Psoas muscle (tissue), 8 donors: ENCODE data around the gene BRAF. TPM values are rescaled to one million over a fixed set of nuclear protein-coding genes. Genes with fewer than 3 reads are reported as not detected.
"Not testable (repeated sequence)": the region's sequence is repeated elsewhere in the genome, so short reads cannot be mapped to it uniquely, and the experiment has no call there.

Experiments
- ATAC-seq, 4 donors: fragments of 200-7000 bp; cut with Tn5 transposase; one replicate each; pipeline ENCODE4 v1.9.1; 2020; ENCODE audit warnings: moderate library complexity in 3 of 4, mild to moderate bottlenecking in 2 of 4
- DNase-seq, 2 donors: peaks; one replicate each; pipeline ENCODE4 v3.0.0-alpha.2; 2020
- H3K27ac ChIP-seq: fragments of 200-600 bp; one replicate; pipeline ENCODE4 v1.8.0; 2022
- H3K27me3 ChIP-seq, 3 donors: fragments of 200-600 bp in 1 of 3; one replicate each; pipeline versions ENCODE4 v1.6.1 to v1.8.0; 2013 to 2022; ENCODE audit warnings: low read length in 2 of 3, mild to moderate bottlenecking in 2 of 3, moderate library complexity in 1 of 3; ENCODE audit not compliant: insufficient read depth in 3 of 3
- H3K36me3 ChIP-seq, 2 donors: fragments of 200-600 bp in 1 of 2; one replicate each; pipeline versions ENCODE4 v1.6.1 to v1.8.0; 2013 to 2022; ENCODE audit warnings: low read depth in 1 of 2, mild to moderate bottlenecking in 1 of 2, moderate library complexity in 1 of 2; ENCODE audit not compliant: insufficient read depth in 1 of 2
- H3K4me1 ChIP-seq: fragments of 200-600 bp; one replicate; pipeline ENCODE4 v1.8.0; 2022
- H3K4me3 ChIP-seq: fragments of 200-600 bp; one replicate; pipeline ENCODE4 v1.8.0; 2022; ENCODE audit warnings: mild to moderate bottlenecking
- H3K9me3 ChIP-seq: fragments of 200-600 bp; one replicate; pipeline ENCODE4 v1.8.0; 2022
- WGBS, 3 donors: extraction: QIAGEN DNeasy Blood & Tissue Kit; methylation state at CpG; one replicate each; pipeline versions ENCODE4 v1.1.6 to v1.1.7; 2013; 5-methylcytosine and 5-hydroxymethylcytosine counted together
- intact Hi-C, 2 donors: fragments of 100-400 bp; cut with DNase I; formaldehyde crosslinking; loops; one replicate each; pipeline versions ENCODE4 v1.11.0 to v1.14.2; 2022
- polyA plus RNA-seq, 3 donors: library from polyadenylated mRNA; stranded (reverse); fragments of 200-250 nt; gene quantifications; one replicate each; pipeline ENCODE4 v1.2.3, GENCODE V29; 2013
- total RNA-seq, 4 donors: library from RNA; stranded (reverse); fragmentation: NEBNext Ultra II Directional in 2 of 4; extraction: Animal tissue kit (Norgen Biotek cat#: 25700) in 2 of 4; gene quantifications; one replicate each; pipeline versions ENCODE4 v1.2.1 to v1.2.4, GENCODE V29; 2021 to 2023
- TF ChIP-seq, protein P1 (sequence below): fragments of 200-600 bp; IDR thresholded peaks from one replicate; pipeline ENCODE4 v1.8.0; 2022; ENCODE audit warnings: antibody characterized with exemption
- donor health status: healthy with polysubstance abuse.
- donor health status: DM: no; HTN: no; CAD: no; lungs with moderate emphysema.
- donor health status: Bipolar disorder and iron deficiency.
- donor health status: healthy.
- donor health status: DM: yes; HTN: yes; CAD: no.
- donor health status: DM: no; HTN: no; CAD: no.
- donor health status: DM: no; HTN: no; CAD: no.
- donor health status: DM: yes; HTN: yes; CAD: no.

The BRAF gene
- total and polyA plus RNA-seq, 7 donors: 5.0 to 22.6 (median 16.8) TPM

DNA sequence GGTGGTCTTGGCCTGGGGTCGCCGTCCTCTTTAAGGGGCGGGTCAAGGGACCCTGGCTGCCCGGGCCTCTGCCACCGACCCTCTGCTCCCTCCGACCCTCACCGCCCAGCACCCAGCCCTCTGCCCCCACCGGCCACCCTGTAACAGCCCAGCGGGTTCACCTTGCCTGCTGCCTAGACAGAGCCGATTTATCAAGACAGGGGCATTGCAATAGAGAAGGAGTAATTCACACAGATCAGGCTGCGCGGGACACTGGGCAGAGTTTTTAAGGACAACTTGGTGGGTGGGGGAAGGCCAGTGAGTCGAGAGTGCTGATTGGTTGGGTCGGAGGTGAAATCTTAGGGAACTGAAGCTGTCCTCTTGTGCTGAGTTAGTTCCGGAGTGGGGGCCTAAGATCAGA, 252.8 kb downstream of the BRAF start:
- Histone ChIP-seq H3K9me3 (no peaks in the 10 kb centered on the region), H3K4me3 (no peak overlapping the region), H3K36me3 (no peaks in the 10 kb centered on the region), H3K4me1 (peaks cover 32% of the 10 kb centered on the region), H3K27me3 (no peaks in the 10 kb centered on the region), H3K27ac (no peak overlapping the region)
- no peak for ATAC-seq
- 71 to 79% (median 76%) methylated on average over 15 of the region's 15 CpGs for WGBS, 3 donors
- no peak for DNase-seq
- TF ChIP-seq, protein P1, sequence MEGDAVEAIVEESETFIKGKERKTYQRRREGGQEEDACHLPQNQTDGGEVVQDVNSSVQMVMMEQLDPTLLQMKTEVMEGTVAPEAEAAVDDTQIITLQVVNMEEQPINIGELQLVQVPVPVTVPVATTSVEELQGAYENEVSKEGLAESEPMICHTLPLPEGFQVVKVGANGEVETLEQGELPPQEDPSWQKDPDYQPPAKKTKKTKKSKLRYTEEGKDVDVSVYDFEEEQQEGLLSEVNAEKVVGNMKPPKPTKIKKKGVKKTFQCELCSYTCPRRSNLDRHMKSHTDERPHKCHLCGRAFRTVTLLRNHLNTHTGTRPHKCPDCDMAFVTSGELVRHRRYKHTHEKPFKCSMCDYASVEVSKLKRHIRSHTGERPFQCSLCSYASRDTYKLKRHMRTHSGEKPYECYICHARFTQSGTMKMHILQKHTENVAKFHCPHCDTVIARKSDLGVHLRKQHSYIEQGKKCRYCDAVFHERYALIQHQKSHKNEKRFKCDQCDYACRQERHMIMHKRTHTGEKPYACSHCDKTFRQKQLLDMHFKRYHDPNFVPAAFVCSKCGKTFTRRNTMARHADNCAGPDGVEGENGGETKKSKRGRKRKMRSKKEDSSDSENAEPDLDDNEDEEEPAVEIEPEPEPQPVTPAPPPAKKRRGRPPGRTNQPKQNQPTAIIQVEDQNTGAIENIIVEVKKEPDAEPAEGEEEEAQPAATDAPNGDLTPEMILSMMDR: no peak
- intact Hi-C loops: loop anchor here in 1 of 2 donors (10.0 kb wide), 1 partner anchor 343 kb away; the partner anchor contains the start of gene MRPS33

DNA sequence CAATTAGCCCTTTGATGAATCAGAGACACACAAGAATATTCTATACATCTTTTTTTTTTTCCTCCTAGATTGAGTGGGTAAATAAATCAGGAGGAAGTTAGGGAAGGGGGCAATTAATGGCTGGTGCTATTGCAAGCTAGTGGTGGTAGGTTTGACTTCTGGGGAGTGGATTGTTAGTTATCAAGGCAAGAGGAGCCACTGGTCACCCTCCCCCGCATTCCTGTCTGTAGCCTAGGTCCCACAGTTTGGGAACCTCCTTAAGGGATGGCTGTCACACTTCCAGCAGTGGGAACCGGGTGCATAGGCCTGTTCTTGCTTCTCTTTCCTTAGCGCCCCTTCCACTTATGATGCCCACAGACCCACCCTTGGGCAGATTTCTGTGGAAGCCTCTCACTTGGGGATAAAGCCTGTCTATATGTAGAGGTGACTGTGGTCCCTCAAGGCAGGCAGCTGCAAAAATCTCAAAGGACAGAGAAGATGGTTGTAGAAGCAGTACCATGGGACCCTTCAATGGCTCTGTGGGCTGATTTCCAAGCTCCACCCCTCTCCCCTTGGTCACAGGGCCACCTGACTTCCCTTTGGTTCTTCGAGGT, 254.3 kb downstream of the BRAF start:
- intact Hi-C loops: loop anchor here in 1 of 2 donors (10.0 kb wide), 1 partner anchor 344 kb away; the partner anchor contains the start of gene MRPS33

DNA sequence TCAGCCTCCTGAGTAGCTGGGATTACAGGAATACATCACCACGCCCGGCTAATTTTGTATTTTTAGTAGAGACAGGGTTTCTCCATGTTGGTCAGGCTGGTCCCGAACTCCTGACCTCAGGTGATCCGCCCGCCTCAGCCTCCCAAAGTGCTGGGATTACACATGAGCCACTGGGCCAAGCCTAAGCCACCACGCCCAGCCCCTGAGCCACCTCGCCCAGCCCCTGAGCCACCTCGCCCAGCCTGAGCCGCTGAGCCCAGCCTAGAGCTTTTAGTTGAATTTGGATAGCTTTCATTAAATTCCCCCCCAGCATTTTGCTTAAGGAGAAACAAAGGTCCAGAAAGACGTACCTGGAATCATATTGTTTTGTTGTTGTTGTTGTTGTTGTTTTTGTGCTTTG, 254.9 kb downstream of the BRAF start:
- H3K4me3 ChIP-seq, H3K9me3 ChIP-seq, H3K27ac ChIP-seq, DNase-seq, ATAC-seq, H3K27me3 ChIP-seq, H3K36me3 ChIP-seq: not testable (repeated sequence)
- WGBS, 3 donors: 91 to 93% (median 91%) methylated on average over 10 of the region's 10 CpGs
- intact Hi-C loops: loop anchor here in 1 of 2 donors (10.0 kb wide), 1 partner anchor 345 kb away; the partner anchor contains the start of gene MRPS33
- H3K4me1 ChIP-seq: peaks cover 22% of the 10 kb centered on the region

More for the DNA sequence above, 254.3 kb downstream of the BRAF start:
- TF ChIP-seq, protein P1: no peak
- no peak for ATAC-seq
- no peaks in the 10 kb centered on the region for H3K36me3 ChIP-seq
- H3K4me3 ChIP-seq: no peak overlapping the region
- WGBS, 3 donors: 68 to 72% (median 71%) methylated on average over 4 of the region's 4 CpGs
- DNase-seq: no peak
- H3K4me1 ChIP-seq: peaks cover 28% of the 10 kb centered on the region
- no peak overlapping the region for H3K27ac ChIP-seq
- no peaks in the 10 kb centered on the region for H3K27me3 ChIP-seq
- no peaks in the 10 kb centered on the region for H3K9me3 ChIP-seq

DNA sequence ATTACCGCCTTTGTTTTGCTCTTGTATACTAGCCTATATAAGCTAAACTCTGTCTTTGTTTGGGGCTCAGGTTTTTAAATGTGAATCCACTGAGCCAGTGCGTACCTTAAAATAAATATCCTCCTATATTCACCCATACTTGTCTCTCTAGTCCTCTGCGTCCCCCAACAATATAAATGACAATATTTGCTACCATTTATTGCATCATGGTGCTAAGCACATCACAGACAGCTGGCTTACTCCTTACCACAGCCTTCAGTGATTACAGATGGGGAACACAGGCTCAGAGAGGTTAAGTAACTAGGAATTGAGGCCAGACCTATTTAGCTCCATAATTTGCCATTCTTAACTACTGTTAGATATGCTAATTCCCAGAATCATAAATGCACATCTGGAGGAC, 255.4 kb downstream of the BRAF start:
- intact Hi-C loops: no loop called here
- Histone ChIP-seq H3K27ac (no peak overlapping the region), H3K4me1 (peaks cover 17% of the 10 kb centered on the region), H3K4me3 (no peak overlapping the region), H3K36me3 (no peaks in the 10 kb centered on the region), H3K27me3 (no peaks in the 10 kb centered on the region), H3K9me3 (no peaks in the 10 kb centered on the region)
- 92 to 96% (median 93%) methylated on average over 3 of the region's 3 CpGs for WGBS, 3 donors
- no peak for ATAC-seq
- DNase-seq: no peak
- TF ChIP-seq, protein P1: no peak

Other genes starting within 250 kb of the BRAF start
- gene NDUFB2, start 228.2 kb downstream of the BRAF start, total RNA-seq: 100 to 1,000 TPM; 320 to 481 (median 388) TPM
- gene NDUFB2, start 228.2 kb downstream of the BRAF start, polyA plus RNA-seq: 100 to 1,000 TPM; 642 to 768 (median 747) TPM
- 100 to 1,000 TPM in 2 of 4 donors, 10 to 100 TPM in 2; 70.5 to 105 (median 93.7) TPM for gene MRPS33, start 90.0 kb upstream of the BRAF start, total RNA-seq
- 100 to 1,000 TPM in 2 of 3 donors, 10 to 100 TPM in 1; 96.5 to 131 (median 124) TPM for gene MRPS33, start 90.0 kb upstream of the BRAF start, polyA plus RNA-seq
- gene TMEM178B, start 149.1 kb upstream of the BRAF start, total RNA-seq: 1 to 10 TPM; 1.6 to 4.8 (median 3.7) TPM
- under 1 TPM; 0.13 to 0.58 (median 0.17) TPM for gene TMEM178B, start 149.1 kb upstream of the BRAF start, polyA plus RNA-seq